ENCODE data around the gene NT5M. TPM values are rescaled to one million over a fixed set of nuclear protein-coding genes. Genes with fewer than 3 reads are reported as not detected.
"Not testable (repeated sequence)": the region's sequence is repeated elsewhere in the genome, so short reads cannot be mapped to it uniquely, and the experiment has no call there.

NT5M gene
- total RNA-seq, 1 donor = 0.36 TPM

- no peaks in the 10 kb centered on the region for H3K9me3 ChIP-seq (ENCODE audit: low read depth, low read length)
- H3K79me2 ChIP-seq (ENCODE audit: insufficient read depth, low read length) = no peaks in the 10 kb centered on the region
- H3K4me2 ChIP-seq (ENCODE audit: insufficient read depth, low read length) = no peak overlapping the region
- no peaks in the 10 kb centered on the region for H3K36me3 ChIP-seq (ENCODE audit: insufficient read depth, low read length)
- peaks cover 4% of the 10 kb centered on the region for H3K27me3 ChIP-seq (ENCODE audit: insufficient read depth, low read length)
- TF ChIP-seq CTCF (IDR thresholded peaks at IDR 0.05; ENCODE audit: extremely low read depth, low read depth, low read length) = no peak
- no peak overlapping the region for H2AFZ ChIP-seq (ENCODE audit: low read length)
- H3K4me1 ChIP-seq (ENCODE audit: insufficient read depth, low read length) = peaks cover 26% of the 10 kb centered on the region
- H3K4me3 ChIP-seq (ENCODE audit: insufficient read depth, low read length) = no peak overlapping the region
- no peaks in the 10 kb centered on the region for H4K20me1 ChIP-seq (ENCODE audit: insufficient read depth, low read length)
- H3K27ac ChIP-seq (ENCODE audit: low read depth, low read length) = no peak overlapping the region
- no peak for DNase-seq (ENCODE audit: insufficient read length, low spot score, missing footprints)
These were observed 8.0 kb upstream of the NT5M start for GRCh38 chr17:17295141-17295540.

GRCh38 chr17:17297217-17297616 lies 6.0 kb upstream of the NT5M start:
- Histone ChIP-seq H2AFZ (ENCODE audit: low read length) (no peak overlapping the region), H4K20me1 (ENCODE audit: insufficient read depth, low read length) (no peaks in the 10 kb centered on the region), H3K4me1 (ENCODE audit: insufficient read depth, low read length) (peaks cover 31% of the 10 kb centered on the region), H3K4me3 (ENCODE audit: insufficient read depth, low read length) (no peak overlapping the region), H3K27me3 (ENCODE audit: insufficient read depth, low read length) (no peaks in the 10 kb centered on the region), H3K27ac (ENCODE audit: low read depth, low read length) (peak overlapping the region; percentile 24), H3K9me3 (ENCODE audit: low read depth, low read length) (no peaks in the 10 kb centered on the region), H3K4me2 (ENCODE audit: insufficient read depth, low read length) (peak overlapping the region; percentile 27), H3K79me2 (ENCODE audit: insufficient read depth, low read length) (no peaks in the 10 kb centered on the region), H3K36me3 (ENCODE audit: insufficient read depth, low read length) (no peaks in the 10 kb centered on the region)
- no peak for DNase-seq (ENCODE audit: insufficient read length, low spot score, missing footprints)
- TF ChIP-seq CTCF (IDR thresholded peaks at IDR 0.05; ENCODE audit: extremely low read depth, low read depth, low read length) = no peak

- Histone ChIP-seq H3K79me2 (ENCODE audit: insufficient read depth, low read length) (no peaks in the 10 kb centered on the region), H3K4me2 (ENCODE audit: insufficient read depth, low read length) (peak overlapping the region; percentile 40), H3K4me1 (ENCODE audit: insufficient read depth, low read length) (peaks cover 31% of the 10 kb centered on the region), H3K4me3 (ENCODE audit: insufficient read depth, low read length) (no peak overlapping the region), H4K20me1 (ENCODE audit: insufficient read depth, low read length) (no peaks in the 10 kb centered on the region), H3K36me3 (ENCODE audit: insufficient read depth, low read length) (no peaks in the 10 kb centered on the region), H3K9me3 (ENCODE audit: low read depth, low read length) (no peaks in the 10 kb centered on the region), H3K27me3 (ENCODE audit: insufficient read depth, low read length) (no peaks in the 10 kb centered on the region), H2AFZ (ENCODE audit: low read length) (no peak overlapping the region), H3K27ac (ENCODE audit: low read depth, low read length) (peak overlapping the region; percentile 24)
- TF ChIP-seq CTCF (IDR thresholded peaks at IDR 0.05; ENCODE audit: extremely low read depth, low read depth, low read length) = no peak
- DNase-seq (ENCODE audit: insufficient read length, low spot score, missing footprints) = no peak
These were observed 5.1 kb upstream of the NT5M start for GRCh38 chr17:17298108-17298507.

- Histone ChIP-seq H3K36me3 (ENCODE audit: insufficient read depth, low read length) (no peaks in the 10 kb centered on the region), H3K4me3 (ENCODE audit: insufficient read depth, low read length) (peak overlapping the region; percentile 66), H3K4me2 (ENCODE audit: insufficient read depth, low read length) (peak overlapping the region; percentile 77), H3K4me1 (ENCODE audit: insufficient read depth, low read length) (peaks cover 35% of the 10 kb centered on the region), H3K27ac (ENCODE audit: low read depth, low read length) (no peak overlapping the region), H3K9me3 (ENCODE audit: low read depth, low read length) (no peaks in the 10 kb centered on the region), H2AFZ (ENCODE audit: low read length) (peak overlapping the region; percentile 93), H3K79me2 (ENCODE audit: insufficient read depth, low read length) (no peaks in the 10 kb centered on the region), H3K27me3 (ENCODE audit: insufficient read depth, low read length) (no peaks in the 10 kb centered on the region), H4K20me1 (ENCODE audit: insufficient read depth, low read length) (no peaks in the 10 kb centered on the region)
- TF ChIP-seq CTCF (IDR thresholded peaks at IDR 0.05; ENCODE audit: extremely low read depth, low read depth, low read length) = no peak
- peak; percentile 91 for DNase-seq (ENCODE audit: insufficient read length, low spot score, missing footprints)
These were observed 2.3 kb upstream of the NT5M start for GRCh38 chr17:17300624-17301568.

- not testable (repeated sequence) for H4K20me1 ChIP-seq (ENCODE audit: insufficient read depth, low read length); H3K79me2 ChIP-seq (ENCODE audit: insufficient read depth, low read length); H3K4me3 ChIP-seq (ENCODE audit: insufficient read depth, low read length); H3K4me2 ChIP-seq (ENCODE audit: insufficient read depth, low read length); H3K27ac ChIP-seq (ENCODE audit: low read depth, low read length); H3K27me3 ChIP-seq (ENCODE audit: insufficient read depth, low read length); H3K36me3 ChIP-seq (ENCODE audit: insufficient read depth, low read length); DNase-seq (ENCODE audit: insufficient read length, low spot score, missing footprints); H3K9me3 ChIP-seq (ENCODE audit: low read depth, low read length); H2AFZ ChIP-seq (ENCODE audit: low read length)
- H3K4me1 ChIP-seq (ENCODE audit: insufficient read depth, low read length) = peaks cover 28% of the 10 kb centered on the region
These were observed 1.5 kb upstream of the NT5M start for GRCh38 chr17:17301659-17302058.
